ENCODE measurements around the gene MAP3K8. TPM values are rescaled to one million over a fixed set of nuclear protein-coding genes. Genes with fewer than 3 reads are reported as not detected.
"Not testable (repeated sequence)": the region's sequence is repeated elsewhere in the genome, so short reads cannot be mapped to it uniquely, and the experiment has no call there.

The MAP3K8 gene
- total RNA-seq, 1 donor from 2014 or later: 42.8 TPM

GRCh38 chr10:30422981-30423654, 10.9 kb upstream of the MAP3K8 start:
- peak; percentile 83 for DNase-seq (ENCODE audit: low spot score)

GRCh38 chr10:30423655-30424275, 10.2 kb upstream of the MAP3K8 start:
- not testable (repeated sequence) for DNase-seq (ENCODE audit: low spot score)

- DNase-seq (ENCODE audit: low spot score): no peak
Observed at GRCh38 chr10:30425336-30426075, 8.5 kb upstream of the MAP3K8 start.

- DNase-seq (ENCODE audit: low spot score): no peak
Observed at GRCh38 chr10:30430544-30431298, 3.3 kb upstream of the MAP3K8 start.

GRCh38 chr10:30431435-30431911, 2.5 kb upstream of the MAP3K8 start:
- DNase-seq (ENCODE audit: low spot score): no peak

- peak; percentile 61 for DNase-seq (ENCODE audit: low spot score)
Observed at GRCh38 chr10:30432622-30433305, 1.2 kb upstream of the MAP3K8 start.

- peak; percentile 83 for DNase-seq (ENCODE audit: low spot score)
Observed at GRCh38 chr10:30433306-30433729, 666 bp upstream of the MAP3K8 start.

GRCh38 chr10:30434273-30435072, 489 bp downstream of the MAP3K8 start:
- peak; percentile 92 for DNase-seq (ENCODE audit: low spot score)

- no peak for DNase-seq (ENCODE audit: low spot score)
Observed at GRCh38 chr10:30435073-30435422, 1.1 kb downstream of the MAP3K8 start.

GRCh38 chr10:30435499-30436167, 1.6 kb downstream of the MAP3K8 start:
- DNase-seq (ENCODE audit: low spot score): not testable (repeated sequence)

GRCh38 chr10:30436191-30436611, 2.2 kb downstream of the MAP3K8 start:
- DNase-seq (ENCODE audit: low spot score): no peak

GRCh38 chr10:30436671-30437030, 2.7 kb downstream of the MAP3K8 start:
- DNase-seq (ENCODE audit: low spot score): no peak

- no peak for DNase-seq (ENCODE audit: low spot score)
Observed at GRCh38 chr10:30437031-30437841, 3.3 kb downstream of the MAP3K8 start.

GRCh38 chr10:30438021-30438850, 4.3 kb downstream of the MAP3K8 start:
- DNase-seq (ENCODE audit: low spot score): no peak

GRCh38 chr10:30439931-30440330, 5.9 kb downstream of the MAP3K8 start:
- no peak for DNase-seq (ENCODE audit: low spot score)

GRCh38 chr10:30442019-30442606, 8.1 kb downstream of the MAP3K8 start:
- no peak for DNase-seq (ENCODE audit: low spot score)

- DNase-seq (ENCODE audit: low spot score): no peak
Observed at GRCh38 chr10:30443049-30443448, 9.1 kb downstream of the MAP3K8 start.

- no peak for DNase-seq (ENCODE audit: low spot score)
Observed at GRCh38 chr10:30445711-30446110, 11.7 kb downstream of the MAP3K8 start.
